GM11168 (cell line): ENCODE measurements around the gene EGR4.

Experiments
- in situ Hi-C: fragments of 300-500 bp; cut with MboI; formaldehyde crosslinking; loops from one replicate; pipeline ENCODE4 v1.12.0; 2022; ENCODE audit warnings: low sequenced_read_pairs; ENCODE audit not compliant: unreplicated experiment

The EGR4 gene

GRCh38 chr2:73291093-73291460, 2.3 kb downstream of the EGR4 start:
- in situ Hi-C loops = no loop called here

- in situ Hi-C loops = no loop called here
Measured at GRCh38 chr2:73290049-73290839, 3.1 kb downstream of the EGR4 start.

- in situ Hi-C loops = no loop called here
Measured at GRCh38 chr2:73289304-73289703, 4.0 kb downstream of the EGR4 start.

- in situ Hi-C loops = no loop called here
Measured at GRCh38 chr2:73286134-73286655, 7.2 kb downstream of the EGR4 start.

GRCh38 chr2:73285159-73285739, 8.1 kb downstream of the EGR4 start:
- in situ Hi-C loops = no loop called here

- in situ Hi-C loops = no loop called here
Measured at GRCh38 chr2:73284296-73285158, 8.8 kb downstream of the EGR4 start, which contains the start of gene FBXO41. Gene FBXO41 (minus strand): TSS chr2:73284478. CDS start chr2:73269630, 14,848 bp downstream.

GRCh38 chr2:73283545-73284295, 9.6 kb downstream of the EGR4 start:
- in situ Hi-C loops = no loop called here

- in situ Hi-C loops = no loop called here
Measured at GRCh38 chr2:73282924-73283544, 10.3 kb downstream of the EGR4 start.

- in situ Hi-C loops = no loop called here
Measured at GRCh38 chr2:73281244-73281643, 12.1 kb downstream of the EGR4 start.

GRCh38 chr2:73279852-73280251, 13.5 kb downstream of the EGR4 start:
- in situ Hi-C loops = no loop called here

- in situ Hi-C loops = no loop called here
Measured at GRCh38 chr2:73272270-73272669, 21.1 kb downstream of the EGR4 start.

GRCh38 chr2:73269686-73270465, 23.5 kb downstream of the EGR4 start:
- in situ Hi-C loops = no loop called here

- in situ Hi-C loops = no loop called here
Measured at GRCh38 chr2:73268830-73269685, 24.3 kb downstream of the EGR4 start.

- in situ Hi-C loops = no loop called here
Measured at GRCh38 chr2:73268366-73268829, 24.9 kb downstream of the EGR4 start.

GRCh38 chr2:73267008-73267407, 26.3 kb downstream of the EGR4 start:
- in situ Hi-C loops = no loop called here

GRCh38 chr2:73266061-73266901, 27.1 kb downstream of the EGR4 start:
- in situ Hi-C loops = no loop called here
